ENCODE measurements around the gene FBXL20.
A peak's percentile ranks its signal among the peaks of the same experiment; 100 is the strongest.

Gene FBXL20

GRCh38 chr17:39223907-39224777 is 177.3 kb downstream of the FBXL20 start:
- DNase-seq, result peak; percentile 52

- DNase-seq, result peak; percentile 63
Observed at GRCh38 chr17:39222866-39223834, 178.3 kb downstream of the FBXL20 start.

- DNase-seq, result no peak
Observed at GRCh38 chr17:39222151-39222550, 179.3 kb downstream of the FBXL20 start.

- no peak for DNase-seq
Observed at GRCh38 chr17:39221572-39221971, 179.9 kb downstream of the FBXL20 start.

- DNase-seq, result peak; percentile 54
Observed at GRCh38 chr17:39219647-39220154, 181.7 kb downstream of the FBXL20 start.

- peak; percentile 42 for DNase-seq
Observed at GRCh38 chr17:39218906-39219305, 182.5 kb downstream of the FBXL20 start.

- DNase-seq, result peak; percentile 54
Observed at GRCh38 chr17:39217734-39218369, 183.6 kb downstream of the FBXL20 start.

GRCh38 chr17:39213852-39214251 is 187.6 kb downstream of the FBXL20 start:
- DNase-seq, result peak; percentile 96

- peak; percentile 54 for DNase-seq
Observed at GRCh38 chr17:39212841-39213480, 188.5 kb downstream of the FBXL20 start.

- peak; percentile 50 for DNase-seq
Observed at GRCh38 chr17:39212195-39212810, 189.1 kb downstream of the FBXL20 start.

- no peak for DNase-seq
Observed at GRCh38 chr17:39210093-39210434, 191.4 kb downstream of the FBXL20 start.

- DNase-seq, result peak; percentile 78
Observed at GRCh38 chr17:39209317-39210092, 191.9 kb downstream of the FBXL20 start.

GRCh38 chr17:39208893-39209292 is 192.5 kb downstream of the FBXL20 start:
- DNase-seq, result no peak

- DNase-seq, result no peak
Observed at GRCh38 chr17:39208136-39208535, 193.3 kb downstream of the FBXL20 start.

- no peak for DNase-seq
Observed at GRCh38 chr17:39205112-39205526, 196.3 kb downstream of the FBXL20 start.

- no peak for DNase-seq
Observed at GRCh38 chr17:39204245-39204644, 197.2 kb downstream of the FBXL20 start.

Data from islet precursor cell (in vitro differentiated cells).